Measurements from ENCODE around the gene TSPEAR.

TSPEAR gene

GRCh38 chr21:44533891-44534627 is 177.3 kb downstream of the TSPEAR start:
- no peak for ATAC-seq
- no peak for TF ChIP-seq ZFP30 (CRISPR knock-in tag; IDR thresholded peaks at IDR 0.05)
- TF ChIP-seq ESRRG (CRISPR knock-in tag; IDR thresholded peaks at IDR 0.05) = no peak
- TF ChIP-seq POU6F1 (CRISPR knock-in tag; IDR thresholded peaks at IDR 0.05; ENCODE audit: borderline replicate concordance, low read depth) = no peak
- TF ChIP-seq ZNF565 (CRISPR knock-in tag; conservative IDR thresholded peaks at IDR 0.05; ENCODE audit: low read depth) = no peak
- no peak for TF ChIP-seq CSDC2 (CRISPR knock-in tag; IDR thresholded peaks at IDR 0.05)
- TF ChIP-seq TOX (CRISPR knock-in tag; IDR thresholded peaks at IDR 0.05; ENCODE audit: borderline replicate concordance) = no peak

- ATAC-seq = no peak
- TF ChIP-seq ZNF70 (CRISPR knock-in tag; IDR thresholded peaks at IDR 0.05) = no peak
- no peak for TF ChIP-seq CSDC2 (CRISPR knock-in tag; IDR thresholded peaks at IDR 0.05)
- no peak for TF ChIP-seq PATZ1 (CRISPR knock-in tag; IDR thresholded peaks at IDR 0.05; ENCODE audit: borderline replicate concordance)
- no peak for TF ChIP-seq PPARA (CRISPR knock-in tag; IDR thresholded peaks at IDR 0.05; ENCODE audit: borderline replicate concordance)
- TF ChIP-seq ZFP30 (CRISPR knock-in tag; IDR thresholded peaks at IDR 0.05) = no peak
- no peak for TF ChIP-seq OSR1 (CRISPR knock-in tag; IDR thresholded peaks at IDR 0.05)
- TF ChIP-seq POU6F1 (CRISPR knock-in tag; IDR thresholded peaks at IDR 0.05; ENCODE audit: borderline replicate concordance, low read depth) = no peak
- no peak for TF ChIP-seq ISL1 (CRISPR knock-in tag; IDR thresholded peaks at IDR 0.05)
- no peak for TF ChIP-seq TCF4 (CRISPR knock-in tag; IDR thresholded peaks at IDR 0.05; ENCODE audit: borderline replicate concordance)
- no peak for TF ChIP-seq TSHZ2 (CRISPR knock-in tag; IDR thresholded peaks at IDR 0.05)
- TF ChIP-seq TOX (CRISPR knock-in tag; IDR thresholded peaks at IDR 0.05; ENCODE audit: borderline replicate concordance) = no peak
- no peak for TF ChIP-seq ZNF565 (CRISPR knock-in tag; conservative IDR thresholded peaks at IDR 0.05; ENCODE audit: low read depth)
Observed at GRCh38 chr21:44533121-44533890, 178.1 kb downstream of the TSPEAR start.

GRCh38 chr21:44532712-44533111 is 178.7 kb downstream of the TSPEAR start:
- ATAC-seq = no peak
- TF ChIP-seq BACH2 (CRISPR knock-in tag; IDR thresholded peaks at IDR 0.05; ENCODE audit: borderline replicate concordance) (no peak), POU6F1 (CRISPR knock-in tag; IDR thresholded peaks at IDR 0.05; ENCODE audit: borderline replicate concordance, low read depth) (no peak), TOX (CRISPR knock-in tag; IDR thresholded peaks at IDR 0.05; ENCODE audit: borderline replicate concordance) (no peak), ARNTL (CRISPR knock-in tag; IDR thresholded peaks at IDR 0.05; ENCODE audit: borderline replicate concordance, low read depth) (no peak), OSR1 (CRISPR knock-in tag; IDR thresholded peaks at IDR 0.05) (no peak), ZFP30 (CRISPR knock-in tag; IDR thresholded peaks at IDR 0.05) (no peak), ZFP3 (CRISPR knock-in tag; IDR thresholded peaks at IDR 0.05) (no peak), ZC3H10 (CRISPR knock-in tag; IDR thresholded peaks at IDR 0.05) (no peak), TCF4 (CRISPR knock-in tag; IDR thresholded peaks at IDR 0.05; ENCODE audit: borderline replicate concordance) (no peak), ESRRG (CRISPR knock-in tag; IDR thresholded peaks at IDR 0.05) (no peak)

Data from SK-N-SH treated with all-trans-retinoic acid at 6 μM for 48 hours (cell line).